Thoracic aorta (tissue), 2 donors: Measurements from ENCODE around the gene RIF1. TPM values are rescaled to one million over a fixed set of nuclear protein-coding genes. Genes with fewer than 3 reads are reported as not detected.
"Not testable (repeated sequence)": the region's sequence is repeated elsewhere in the genome, so short reads cannot be mapped to it uniquely, and the experiment has no call there.

Experiments
- ATAC-seq: fragments of 150-250 bp; one replicate; pipeline ENCODE4 v1.8.0; 2017; ENCODE audit warnings: low read depth; ENCODE audit not compliant: insufficient number of reproducible peaks, low FRiP score
- DNase-seq: peaks from one replicate; pipeline ENCODE4 v3.0.0-alpha.2; 2020; ENCODE audit warnings: low spot score
- H3K27ac ChIP-seq, 2 donors: fragments of 200-600 bp; sonication (generic); 1 replicate in 1 of 2; 2 replicates in 1 of 2; pipeline ENCODE4 v1.5.1; 2016; ENCODE audit warnings: mild to moderate bottlenecking in 2 of 2, moderate library complexity in 2 of 2
- H3K27me3 ChIP-seq: fragments of 200-600 bp; sonication (generic); replicated peaks from 2 replicates; pipeline ENCODE4 v1.6.0; 2016; ENCODE audit warnings: mild to moderate bottlenecking; ENCODE audit not compliant: insufficient read depth
- H3K36me3 ChIP-seq: fragments of 200-600 bp; sonication (generic); one replicate; pipeline ENCODE4 v1.5.1; 2016
- H3K4me1 ChIP-seq, 2 donors: fragments of 200-600 bp; sonication (generic); 1 replicate in 1 of 2; 2 replicates in 1 of 2; pipeline versions ENCODE4 v1.5.1 to v1.6.0; 2016; ENCODE audit warnings: low read depth in 2 of 2, mild to moderate bottlenecking in 1 of 2; ENCODE audit not compliant: control insufficient read depth in 1 of 2
- H3K4me3 ChIP-seq: fragments of 200-600 bp; sonication (generic); 2 replicates; pipeline ENCODE4 v1.5.1; 2016; ENCODE audit warnings: mild to moderate bottlenecking
- H3K9me3 ChIP-seq: fragments of 200-600 bp; sonication (generic); 2 replicates; pipeline ENCODE4 v1.5.1; 2016
- CTCF ChIP-seq: fragments of 200-600 bp; sonication (generic); IDR thresholded peaks from one replicate; pipeline ENCODE4 v1.5.1; 2019; ENCODE audit warnings: antibody characterized with exemption
- total RNA-seq, 2 donors: library from RNA; depleted of rRNA; stranded (reverse); fragments of >200 nt; gene quantifications; one replicate each; pipeline versions ENCODE4 v1.1.0 to v1.2.3, GENCODE V29; 2016

RIF1 gene
- total RNA-seq, 2 donors from 2014 or later = 45.4 to 48.2 TPM

- ATAC-seq (no peak), DNase-seq (no peak)
- Histone ChIP-seq H3K4me3 (no peak overlapping the region), H3K27ac (no peak overlapping the region), H3K27me3 (no peaks in the 10 kb centered on the region), H3K4me1 (no peaks in the 10 kb centered on the region), H3K36me3 (no peaks in the 10 kb centered on the region), H3K9me3 (no peaks in the 10 kb centered on the region)
- no peak for TF ChIP-seq CTCF
These were observed 4.3 kb upstream of the RIF1 start for GRCh38 chr2:151405376-151405775.

- ATAC-seq (no peak), DNase-seq (no peak)
- Histone ChIP-seq H3K27ac (no peak overlapping the region), H3K36me3 (no peaks in the 10 kb centered on the region), H3K9me3 (no peaks in the 10 kb centered on the region), H3K27me3 (no peaks in the 10 kb centered on the region), H3K4me3 (no peak overlapping the region), H3K4me1 (peaks cover 2 to 11% of the 10 kb centered on the region in 2 donors)
- TF ChIP-seq CTCF = no peak
These were observed 2.4 kb upstream of the RIF1 start for GRCh38 chr2:151407281-151407680.

- DNase-seq (no peak), ATAC-seq (no peak)
- no peak for TF ChIP-seq CTCF
- peak overlapping the region; percentile 76 to 85 for H3K27ac ChIP-seq
- H3K36me3 ChIP-seq = peaks cover 3% of the 10 kb centered on the region
- no peaks in the 10 kb centered on the region for H3K9me3 ChIP-seq
- H3K4me1 ChIP-seq = peaks cover 2 to 11% of the 10 kb centered on the region in 2 donors
- no peaks in the 10 kb centered on the region for H3K27me3 ChIP-seq
- H3K4me3 ChIP-seq = peak overlapping the region; percentile 97
These were observed 708 bp upstream of the RIF1 start for GRCh38 chr2:151408788-151409600.

GRCh38 chr2:151410485-151410834 is 758 bp downstream of the RIF1 start:
- Histone ChIP-seq H3K27ac (peak overlapping the region; percentile 76 to 85), H3K4me1 (peaks cover 2 to 11% of the 10 kb centered on the region in 2 donors), H3K4me3 (peak overlapping the region; percentile 97), H3K36me3 (peaks cover 3% of the 10 kb centered on the region), H3K9me3 (no peaks in the 10 kb centered on the region), H3K27me3 (no peaks in the 10 kb centered on the region)
- DNase-seq = no peak
- no peak for ATAC-seq
- no peak for TF ChIP-seq CTCF

GRCh38 chr2:151417650-151418049 is 7.9 kb downstream of the RIF1 start:
- H3K4me3 ChIP-seq = no peak overlapping the region
- no peak for TF ChIP-seq CTCF
- H3K9me3 ChIP-seq = no peaks in the 10 kb centered on the region
- H3K27ac ChIP-seq = no peak overlapping the region
- ATAC-seq = no peak
- peaks cover 32% of the 10 kb centered on the region for H3K36me3 ChIP-seq
- no peak for DNase-seq
- no peaks in the 10 kb centered on the region for H3K27me3 ChIP-seq
- H3K4me1 ChIP-seq = no peaks in the 10 kb centered on the region

GRCh38 chr2:151421681-151422080 is 12.0 kb downstream of the RIF1 start:
- ATAC-seq, H3K4me3 ChIP-seq, H3K27me3 ChIP-seq, H3K4me1 ChIP-seq, H3K27ac ChIP-seq, DNase-seq, H3K9me3 ChIP-seq: not testable (repeated sequence)
- H3K36me3 ChIP-seq = peaks cover 36% of the 10 kb centered on the region
